NOMO-1 (cell line): ENCODE data around the gene ZCCHC3.
"Not testable (repeated sequence)": the region's sequence is repeated elsewhere in the genome, so short reads cannot be mapped to it uniquely, and the experiment has no call there.

ENCODE experiments used
- DNase-seq, 2 experiments: peaks; one replicate each; lab custom pipeline; 2025; ENCODE audit not compliant: unreplicated experiment in 2 of 2; lab: John Stamatoyannopoulos, UW

Gene ZCCHC3

GRCh38 chr20:297098-297924 lies at the start of gene ZCCHC3:
Gene ZCCHC3, plus strand, starts transcription at chr20:297570. Its CDS starts 17 bp downstream, at chr20:297587.
- DNase-seq: peak; percentile 92 to 96

GRCh38 chr20:251354-251753 lies 46.0 kb upstream of the ZCCHC3 start:
- DNase-seq: no peak

GRCh38 chr20:252801-253200 lies 44.6 kb upstream of the ZCCHC3 start:
- DNase-seq: no peak

GRCh38 chr20:253447-253846 lies 43.9 kb upstream of the ZCCHC3 start:
- DNase-seq: not testable (repeated sequence)

GRCh38 chr20:257419-257818 lies 40.0 kb upstream of the ZCCHC3 start, which contains the start of gene DEFB132:
Gene DEFB132, plus strand, starts transcription at chr20:257724. Its CDS starts 55 bp downstream, at chr20:257779.
- no peak for DNase-seq

GRCh38 chr20:258269-258858 lies 39.0 kb upstream of the ZCCHC3 start:
- DNase-seq: no peak

GRCh38 chr20:258963-259362 lies 38.4 kb upstream of the ZCCHC3 start:
- no peak for DNase-seq

- DNase-seq: no peak
These were observed 37.4 kb upstream of the ZCCHC3 start for GRCh38 chr20:259981-260380.

- no peak for DNase-seq
These were observed 33.7 kb upstream of the ZCCHC3 start for GRCh38 chr20:263701-264100.

GRCh38 chr20:266596-267562 lies 30.5 kb upstream of the ZCCHC3 start:
- peak; percentile 70 to 85 for DNase-seq

GRCh38 chr20:270517-270916 lies 26.9 kb upstream of the ZCCHC3 start:
- DNase-seq: no peak

- DNase-seq: no peak
These were observed 26.3 kb upstream of the ZCCHC3 start for GRCh38 chr20:271069-271468.

- no peak for DNase-seq
These were observed 25.8 kb upstream of the ZCCHC3 start for GRCh38 chr20:271528-271927.

- DNase-seq: no peak
These were observed 24.7 kb upstream of the ZCCHC3 start for GRCh38 chr20:272718-273117.

- no peak for DNase-seq
These were observed 23.5 kb upstream of the ZCCHC3 start for GRCh38 chr20:273884-274283.

GRCh38 chr20:275791-276190 lies 21.6 kb upstream of the ZCCHC3 start:
- DNase-seq: no peak

GRCh38 chr20:276620-277495 lies 20.5 kb upstream of the ZCCHC3 start:
- DNase-seq: no peak

- DNase-seq: no peak
These were observed 19.9 kb upstream of the ZCCHC3 start for GRCh38 chr20:277496-277781.

- DNase-seq: no peak
These were observed 19.2 kb upstream of the ZCCHC3 start for GRCh38 chr20:278181-278580.
